Gastroesophageal sphincter (tissue), 4 donors: ENCODE measurements around the gene AGBL4. TPM values are rescaled to one million over a fixed set of nuclear protein-coding genes. Genes with fewer than 3 reads are reported as not detected.

Source experiments
- ATAC-seq: fragments of 150-250 bp; one replicate; pipeline ENCODE4 v1.9.1; 2016; ENCODE audit warnings: mild to moderate bottlenecking, moderate library complexity
- H3K27ac ChIP-seq, 4 donors: fragments of 200-600 bp; sonication (generic) in 3 of 4; 1 replicate in 3 of 4; 2 replicates in 1 of 4; pipeline ENCODE4 v1.5.1; 2016 to 2019
- H3K27me3 ChIP-seq: fragments of 200-600 bp; sonication (generic); one replicate; pipeline ENCODE4 v1.5.1; 2019
- H3K36me3 ChIP-seq, 2 donors: fragments of 200-600 bp; sonication (generic); one replicate each; pipeline ENCODE4 v1.5.1; 2019; ENCODE audit warnings: control low read depth in 1 of 2
- H3K4me1 ChIP-seq, 3 donors: fragments of 200-600 bp; sonication (generic); 1 replicate in 2 of 3; 2 replicates in 1 of 3; pipeline ENCODE4 v1.5.1; 2016 to 2019; ENCODE audit warnings: control low read depth in 2 of 3
- H3K4me3 ChIP-seq, 2 donors: fragments of 200-600 bp; sonication (generic); one replicate each; pipeline ENCODE4 v1.5.1; 2019; ENCODE audit warnings: mild to moderate bottlenecking in 1 of 2, moderate library complexity in 1 of 2
- H3K9me3 ChIP-seq, 3 donors: fragments of 200-600 bp; sonication (generic); one replicate each; pipeline ENCODE4 v1.5.1; 2017 to 2019; ENCODE audit warnings: control low read depth in 2 of 3
- CTCF ChIP-seq, 4 experiments: fragments of 200-600 bp in 2 of 4; fragments of 450-650 bp in 2 of 4; sonication (generic) in 1 of 4; IDR thresholded peaks; one replicate each; pipeline ENCODE4 v1.5.1; 2017 to 2019; ENCODE audit warnings: antibody characterized with exemption in 4 of 4, mild to moderate bottlenecking in 2 of 4, moderate library complexity in 2 of 4
- EP300 ChIP-seq: sonication (generic); formaldehyde crosslinking; IDR thresholded peaks from one replicate; pipeline ENCODE4 v1.6.1; 2017; ENCODE audit warnings: antibody characterized with exemption, mild to moderate bottlenecking
- POLR2A ChIP-seq, 2 donors: fragments of 450-650 bp; IDR thresholded peaks; one replicate each; pipeline ENCODE4 v1.6.1; 2017; ENCODE audit warnings: antibody characterized with exemption in 2 of 2, mild to moderate bottlenecking in 2 of 2, moderate library complexity in 1 of 2
- POLR2AphosphoS5 ChIP-seq: sonication (generic); formaldehyde crosslinking; IDR thresholded peaks from one replicate; pipeline ENCODE4 v1.6.1; 2017; ENCODE audit warnings: antibody characterized with exemption
- WGBS, 2 donors: methylation state at CpG; one replicate each; pipeline ENCODE4 v1.1.5; 2018; ENCODE audit warnings: low coverage in 1 of 2; 5-methylcytosine and 5-hydroxymethylcytosine counted together
- total RNA-seq, 4 donors: library from RNA; depleted of rRNA; stranded (reverse); fragments of >200 nt; gene quantifications; one replicate each; pipeline ENCODE4 v1.1.0, GENCODE V29; 2016

Gene AGBL4
- total RNA-seq, 4 donors from 2014 or later = 1.6 TPM; not detected in 3

GRCh38 chr1:48592330-48592729 lies 1431.4 kb downstream of the AGBL4 start:
- no peak for ATAC-seq
- Histone ChIP-seq H3K4me1 (peaks cover 0 to 5% (median 0%) of the 10 kb centered on the region in 3 donors), H3K27ac (no peak overlapping the region), H3K4me3 (no peak overlapping the region), H3K27me3 (no peaks in the 10 kb centered on the region), H3K36me3 (no peaks in the 10 kb centered on the region), H3K9me3 (no peaks in the 10 kb centered on the region)
- no peak for TF ChIP-seq EP300
- TF ChIP-seq CTCF (IDR thresholded peaks at IDR 0.05) = no peak
- no peak for TF ChIP-seq POLR2A (IDR thresholded peaks at IDR 0.05)
- no peak for TF ChIP-seq POLR2AphosphoS5
- 67 to 78% methylated on average over 1 of the region's 1 CpG for whole genome bisulfite sequencing, 2 donors

DNA sequence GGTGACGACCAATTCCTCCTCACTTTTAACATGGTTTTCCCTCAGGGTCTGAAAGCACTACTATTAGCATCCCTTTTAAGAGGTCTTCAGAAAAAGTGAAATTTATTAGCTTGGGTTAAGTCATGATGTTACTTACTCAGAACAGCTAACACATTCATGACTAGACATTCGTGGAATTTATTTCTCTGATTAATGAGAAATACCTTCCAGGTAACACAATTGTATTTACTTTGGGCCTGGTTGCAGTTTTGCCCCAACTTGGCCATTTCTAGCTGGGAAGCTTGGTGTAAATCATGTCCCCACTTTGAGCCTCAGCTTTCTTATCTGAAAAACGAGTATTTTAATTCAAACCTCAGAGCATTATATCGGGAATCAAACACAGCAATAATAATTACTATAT lies 1432.6 kb downstream of the AGBL4 start:
- no peak for ATAC-seq
- no peaks in the 10 kb centered on the region for H3K9me3 ChIP-seq
- H3K36me3 ChIP-seq = no peaks in the 10 kb centered on the region
- peaks cover 0 to 5% (median 0%) of the 10 kb centered on the region in 3 donors for H3K4me1 ChIP-seq
- no peak overlapping the region for H3K27ac ChIP-seq
- H3K4me3 ChIP-seq = no peak overlapping the region
- TF ChIP-seq POLR2A (IDR thresholded peaks at IDR 0.05) (no peak), POLR2AphosphoS5 (no peak), CTCF (IDR thresholded peaks at IDR 0.05) (no peak), EP300 (no peak)
- no peaks in the 10 kb centered on the region for H3K27me3 ChIP-seq
- 80 to 92% methylated on average over 3 to 4 of the region's 4 CpGs for WGBS, 2 donors

GRCh38 chr1:48588061-48588460 lies 1435.7 kb downstream of the AGBL4 start:
- Histone ChIP-seq H3K36me3 (no peaks in the 10 kb centered on the region), H3K9me3 (no peaks in the 10 kb centered on the region), H3K27me3 (no peaks in the 10 kb centered on the region), H3K27ac (no peak overlapping the region), H3K4me1 (no peaks in the 10 kb centered on the region), H3K4me3 (no peak overlapping the region)
- TF ChIP-seq EP300 = no peak
- no peak for TF ChIP-seq CTCF (IDR thresholded peaks at IDR 0.05)
- TF ChIP-seq POLR2AphosphoS5 = no peak
- no peak for TF ChIP-seq POLR2A (IDR thresholded peaks at IDR 0.05)
- ATAC-seq = no peak

DNA sequence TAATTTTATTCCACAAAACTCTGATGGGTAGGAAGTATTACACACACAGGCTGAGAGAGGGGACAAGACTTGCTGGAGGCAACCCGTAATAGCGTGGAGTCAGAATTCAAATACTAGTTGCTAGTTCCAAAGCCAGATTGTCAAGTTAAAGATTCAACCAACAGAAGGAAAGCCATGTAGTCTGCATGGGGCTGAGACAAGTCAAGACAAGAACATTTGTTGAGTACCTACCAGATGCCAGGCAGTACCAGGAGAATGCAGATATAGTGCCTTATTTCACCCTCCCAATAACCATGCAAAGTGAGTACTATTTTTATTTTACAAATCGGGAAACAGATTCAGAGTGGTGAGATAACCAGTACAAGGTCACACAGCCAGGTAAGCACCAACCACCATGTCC lies 1441.3 kb downstream of the AGBL4 start:
- no peak for ATAC-seq
- TF ChIP-seq POLR2A (IDR thresholded peaks at IDR 0.05) (no peak), EP300 (no peak), CTCF (IDR thresholded peaks at IDR 0.05) (no peak), POLR2AphosphoS5 (no peak)
- Histone ChIP-seq H3K36me3 (no peaks in the 10 kb centered on the region), H3K27me3 (no peaks in the 10 kb centered on the region), H3K4me1 (peaks cover 0 to 14% (median 0%) of the 10 kb centered on the region in 3 donors), H3K9me3 (no peaks in the 10 kb centered on the region), H3K4me3 (no peak overlapping the region), H3K27ac (no peak overlapping the region)
- 90% methylated on average over 3 of the region's 3 CpGs; no CpG with 5 or more reads in 1 of the 2 donors for WGBS, 2 donors

DNA sequence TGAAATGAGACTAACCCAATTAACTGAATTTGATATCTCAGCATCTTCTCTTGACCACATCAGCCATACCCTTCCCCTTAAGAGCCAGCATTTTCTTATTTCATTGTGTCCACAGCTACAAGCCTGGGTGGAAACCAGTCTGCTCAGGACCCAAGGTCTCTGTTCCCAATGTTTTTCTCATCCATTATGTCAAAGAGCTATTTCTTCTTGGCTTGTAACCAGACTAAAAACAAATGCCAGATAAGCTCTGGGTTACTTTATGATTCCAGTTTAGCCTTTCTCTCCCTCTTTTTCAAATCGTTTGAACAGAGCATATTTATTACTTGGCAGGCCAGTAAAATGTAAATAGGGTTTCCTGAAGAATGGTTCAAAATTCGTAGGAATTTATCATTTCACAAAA lies 1442.5 kb downstream of the AGBL4 start:
- no peak for ATAC-seq
- no peaks in the 10 kb centered on the region for H3K9me3 ChIP-seq
- no peaks in the 10 kb centered on the region for H3K27me3 ChIP-seq
- no peak overlapping the region for H3K27ac ChIP-seq
- no peak for TF ChIP-seq POLR2A (IDR thresholded peaks at IDR 0.05)
- TF ChIP-seq CTCF (IDR thresholded peaks at IDR 0.05) = no peak
- TF ChIP-seq EP300 = no peak
- no peak for TF ChIP-seq POLR2AphosphoS5
- 0 to 28% methylated on average over 2 of the region's 2 CpGs for WGBS, 2 donors
- H3K4me3 ChIP-seq = no peak overlapping the region
- no peaks in the 10 kb centered on the region for H3K36me3 ChIP-seq
- peaks cover 0 to 14% (median 0%) of the 10 kb centered on the region in 3 donors for H3K4me1 ChIP-seq
